Choroid plexus epithelial cell (primary cell): Measurements from ENCODE around the gene RERE.

ENCODE experiments used
- DNase-seq: peaks from one replicate; pipeline ENCODE4 v3.0.0-alpha.2; 2010; ENCODE audit warnings: low read depth
- H3K4me3 ChIP-seq: 2 replicates; pipeline ENCODE4 v1.5.1; 2011; ENCODE audit warnings: low read depth, mild to moderate bottlenecking, control low read depth, low read length, moderate library complexity
- CTCF ChIP-seq: conservative IDR thresholded peaks from 2 replicates; pipeline ENCODE4 v1.5.1; 2011; ENCODE audit warnings: low read depth, mild to moderate bottlenecking, control low read depth, inconsistent platforms, low read length, moderate library complexity

The RERE gene

GRCh38 chr1:8419861-8420260, 397.6 kb downstream of the RERE start:
- peak overlapping the region; percentile 20 for H3K4me3 ChIP-seq
- DNase-seq: peak; percentile 7
- TF ChIP-seq CTCF: no peak

- peak overlapping the region; percentile 20 for H3K4me3 ChIP-seq
- DNase-seq: peak; percentile 86
- TF ChIP-seq CTCF: peak; percentile 5
Measured at GRCh38 chr1:8419172-8419571, 398.3 kb downstream of the RERE start.

- no peak for DNase-seq
- H3K4me3 ChIP-seq: no peak overlapping the region
- no peak for TF ChIP-seq CTCF
Measured at GRCh38 chr1:8418301-8418700, 399.1 kb downstream of the RERE start.

GRCh38 chr1:8417625-8418024, 399.8 kb downstream of the RERE start:
- DNase-seq: no peak
- TF ChIP-seq CTCF: no peak
- H3K4me3 ChIP-seq: no peak overlapping the region

- no peak for TF ChIP-seq CTCF
- DNase-seq: no peak
- no peak overlapping the region for H3K4me3 ChIP-seq
Measured at GRCh38 chr1:8416881-8417280, 400.6 kb downstream of the RERE start.

- no peak overlapping the region for H3K4me3 ChIP-seq
- DNase-seq: no peak
- no peak for TF ChIP-seq CTCF
Measured at GRCh38 chr1:8415526-8416278, 401.7 kb downstream of the RERE start.

- TF ChIP-seq CTCF: peak; percentile 27
- H3K4me3 ChIP-seq: no peak overlapping the region
- peak; percentile 96 for DNase-seq
Measured at GRCh38 chr1:8412183-8412831, 405.1 kb downstream of the RERE start.
